ENCODE measurements around the gene C2orf15. TPM values are rescaled to one million over a fixed set of nuclear protein-coding genes. Genes with fewer than 3 reads are reported as not detected.

The C2orf15 gene
- total and polyA plus RNA-seq, 9 of the 15 experiments (the other 6 are each of a cell fraction or from before 2014, with no cell fraction given) = 0.04 to 0.27 (median 0.15) TPM; not detected in 1

- no peak for TF ChIP-seq POLR2B (IDR thresholded peaks at IDR 0.05; ENCODE audit: low read depth, partially characterized antibody)
- TF ChIP-seq BHLHE40 (IDR thresholded peaks at IDR 0.05; ENCODE audit: low read length) = no peak
- no peak for TF ChIP-seq NR2F6 (CRISPR knock-in tag; IDR thresholded peaks at IDR 0.05)
- no peak for TF ChIP-seq SMC3 (conservative IDR thresholded peaks at IDR 0.05; ENCODE audit: insufficient read depth, low read depth, low read length)
- peak; percentile 49 for TF ChIP-seq NFIC (IDR thresholded peaks at IDR 0.05)
- peak; percentile 45 for TF ChIP-seq C11orf30 (IDR thresholded peaks at IDR 0.05; ENCODE audit: low read depth)
These were observed 12.6 kb downstream of the C2orf15 start (continued) for GRCh38 chr2:99153921-99154604.

DNA sequence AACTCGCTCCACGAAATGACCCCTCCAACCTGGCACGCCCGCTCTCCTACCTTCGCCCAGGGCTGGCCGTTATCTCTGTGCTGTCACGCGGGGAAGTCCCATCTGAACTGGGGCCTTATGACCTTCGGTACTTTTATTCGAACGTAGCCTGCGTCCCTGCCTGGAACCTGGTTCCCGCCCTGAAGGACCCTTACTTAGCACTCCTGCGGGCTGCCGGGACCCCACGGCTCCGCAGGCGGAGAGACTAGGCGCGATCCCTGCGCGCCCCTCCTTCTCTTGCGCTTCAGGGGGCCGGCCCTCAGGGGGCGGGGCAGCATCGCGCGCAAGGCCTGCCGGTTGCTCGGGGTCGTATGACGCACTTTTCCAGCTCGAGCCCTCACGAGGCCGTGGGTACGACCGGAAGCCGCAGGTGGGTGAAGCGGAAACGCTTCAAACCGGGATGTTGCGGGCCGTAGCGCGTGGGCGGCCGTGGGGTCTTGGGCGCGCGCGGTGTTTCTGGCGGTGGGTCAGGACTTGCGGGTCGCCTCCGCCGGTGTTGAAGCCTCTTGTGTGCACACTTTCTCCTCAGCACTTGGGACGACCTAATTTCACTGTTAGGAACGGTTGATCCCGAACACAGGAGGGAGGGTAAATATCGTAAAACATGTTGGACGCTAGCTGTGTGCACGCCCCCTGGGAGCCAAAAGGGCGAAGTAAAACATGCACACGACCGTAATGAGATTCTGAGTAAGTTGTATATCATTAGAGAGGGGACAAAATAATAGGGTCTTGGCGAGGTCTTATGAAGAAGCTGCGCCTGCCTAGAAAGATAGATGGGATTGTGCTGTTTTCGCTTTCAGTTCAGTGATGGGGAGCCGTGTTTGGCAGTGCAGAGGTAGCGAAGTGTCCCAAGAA lies 13.4 kb downstream of the C2orf15 start, which contains the start of the genes LIPT1 and TSGA10:
Gene LIPT1, plus strand, starts transcription at position 325 of the 894 bp plus-strand sequence. CDS start 6,991 bp downstream, outside the sequence.
Gene TSGA10, minus strand, starts transcription at position 300 of the 894 bp plus-strand sequence. CDS start 45,503 bp downstream, outside the sequence.
- FAIRE-seq (peak; percentile 85), DNase-seq (ENCODE audit: extremely low read depth in 1 of 4, low spot score in 3 of 4) (peak; percentile 94 to 96 (median 96)), ATAC-seq (peak; percentile 98)
- H3K9ac ChIP-seq (ENCODE audit: insufficient read depth in 1 of 2, low read depth in 2 of 2, low read length in 2 of 2) = peak within 1 kb of the TSS; percentile 89 to 90
- H3K27me3 ChIP-seq (ENCODE audit: control insufficient read depth in 2 of 2, insufficient read depth in 2 of 2, low read length in 2 of 2) = no peaks in the 10 kb centered on the region
- CTCF ChIA-PET (ENCODE audit: low intra/inter-chr PET ratio) = interaction anchor here (0.6 kb wide), 1 partner anchor 24 kb away, joined by 3 read pairs; no protein-coding TSS in a partner anchor
- peaks cover 11 to 21% of the 10 kb centered on the region in 2 experiments; a peak in 4 of 5 replicates for H3K4me1 ChIP-seq (replicated peaks in 1 of 2; ENCODE audit: control insufficient read depth in 2 of 2, insufficient read depth in 2 of 2, low read length in 2 of 2)
- H2AFZ ChIP-seq (ENCODE audit: low read depth, low read length) = peak within 1 kb of the TSS; percentile 99
- intact Hi-C loops (cut with micrococcal nuclease) = loop anchor here (1.0 kb wide), 1 partner anchor 25 kb away; no protein-coding TSS in a partner anchor
- H3K79me2 ChIP-seq (ENCODE audit: control insufficient read depth, insufficient read depth, low read length) = peaks cover 32% of the 10 kb centered on the region
- H3K4me3 ChIP-seq = peak within 1 kb of the TSS; percentile 64
- H3K36me3 ChIP-seq (ENCODE audit: control insufficient read depth, insufficient read depth, low read length) = peaks cover 25% of the 10 kb centered on the region
- peak within 1 kb of the TSS; percentile 91 for H3K4me2 ChIP-seq (ENCODE audit: insufficient read depth, low read length)
- POLR2A ChIA-PET = interaction anchor here (0.5 to 2.3 kb wide), 12 partner anchors 9 to 1107 kb away, joined by 3 to 8 read pairs (median 4); partner anchors contain the start of gene C2orf15
- H3K27ac ChIP-seq (ENCODE audit: extremely low read depth, low read depth, low read length) = peak within 1 kb of the TSS; percentile 94
- no peaks in the 10 kb centered on the region for H3K9me1 ChIP-seq (ENCODE audit: control insufficient read depth, insufficient read depth, low read length)
- BruUV-seq (replicated peaks) = TSS peak; percentile 78
- under 1% methylated on average over 68 of the region's 70 CpGs for WGBS (ENCODE audit: insufficient coverage, low coverage, missing lambda C conversion rate)
- no peaks in the 10 kb centered on the region for H3K9me3 ChIP-seq (replicated peaks; ENCODE audit: control insufficient read depth, insufficient read depth, low read depth, low read length)
- in situ Hi-C loops (cut with MboI) = no loop called here
- no peaks in the 10 kb centered on the region for H4K20me1 ChIP-seq (replicated peaks; ENCODE audit: control insufficient read depth, insufficient read depth, low read length)
- TF ChIP-seq CXXC5 (CRISPR knock-in tag; IDR thresholded peaks at IDR 0.05) = peak; percentile 87
- TF ChIP-seq NKRF (IDR thresholded peaks at IDR 0.05; ENCODE audit: borderline replicate concordance) = peak; percentile 85
- TF ChIP-seq ZBTB34 (CRISPR knock-in tag; IDR thresholded peaks at IDR 0.05) = no peak
- no peak for TF ChIP-seq ZHX1 (conservative IDR thresholded peaks at IDR 0.05; ENCODE audit: low read length)
- peak; percentile 71; the same call in 1 of the 2 replicates for TF ChIP-seq ZC3H4 (CRISPR knock-in tag; IDR thresholded peaks at IDR 0.05; ENCODE audit: borderline replicate concordance)
- TF ChIP-seq CHD4 (IDR thresholded peaks at IDR 0.05; ENCODE audit: insufficient read depth, insufficient replicate concordance, low read depth, low read length, poor library complexity, severe bottlenecking) = no peak
